ENCODE data around the gene LRCH1. TPM values are rescaled to one million over a fixed set of nuclear protein-coding genes. Genes with fewer than 3 reads are reported as not detected.
A peak's percentile ranks its signal among the peaks of the same experiment; 100 is the strongest.

The LRCH1 gene
- total and polyA plus RNA-seq, 2 of the 4 experiments (the other 2 are of a cell fraction): 7.0 to 8.8 TPM

DNA sequence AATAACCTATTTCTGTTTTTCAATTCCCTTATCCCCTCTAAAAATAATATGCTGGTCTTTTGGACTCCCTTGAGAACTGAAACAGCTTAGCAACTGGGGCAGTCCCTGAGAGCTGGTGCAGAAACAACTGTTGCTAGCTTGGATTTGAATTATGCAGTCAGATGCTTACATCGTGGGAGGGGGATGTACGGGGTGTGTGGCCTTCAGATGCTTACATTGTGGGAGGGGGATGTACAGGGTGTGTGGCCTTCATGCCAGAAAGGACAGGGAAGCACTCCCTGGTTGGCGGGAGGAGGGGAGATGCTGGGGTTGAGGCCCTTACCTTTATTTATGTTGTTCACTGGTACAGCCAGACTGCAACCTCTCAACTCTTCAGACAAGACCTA, 25.6 kb downstream of the LRCH1 start:
- H3K9me3 ChIP-seq (ENCODE audit: control insufficient read depth, insufficient read depth, low read length): no peaks in the 10 kb centered on the region
- H4K91ac ChIP-seq (ENCODE audit: insufficient read depth, low read depth, low read length): no peak overlapping the region
- no peak overlapping the region for H2AK5ac ChIP-seq (ENCODE audit: low read depth, low read length)
- ATAC-seq (ENCODE audit: low read depth) (peak; percentile 5; the same call in 1 of the 2 replicates), DNase-seq (no peak)
- no TSS peak for BruUV-seq (replicated peaks)
- no peak overlapping the region for H3K4ac ChIP-seq (ENCODE audit: low read depth, low read length)
- H4K20me1 ChIP-seq (ENCODE audit: insufficient read depth, low read length): peaks cover 36% of the 10 kb centered on the region
- no peak overlapping the region; the same call in 1 of the 2 replicates for H3K4me2 ChIP-seq (ENCODE audit: low read depth, low read length)
- POLR2A ChIA-PET (ENCODE audit: unreplicated experiment): no interaction called here
- H3K4me1 ChIP-seq (ENCODE audit: control insufficient read depth, insufficient read depth, low read length): peaks cover 18% of the 10 kb centered on the region
- peak overlapping the region; percentile 4 for H3K23ac ChIP-seq (ENCODE audit: low read depth, low read length)
- in situ Hi-C loops (cut with MboI; ENCODE audit: low sequenced_read_pairs) (no loop called here), intact Hi-C loops (cut with micrococcal nuclease) (no loop called here), dilution Hi-C loops (cut with HindIII; ENCODE audit: low sequenced_read_pairs, unreplicated experiment) (no loop called here)
- H3K56ac ChIP-seq (ENCODE audit: extremely low read depth, insufficient read depth, low read length): no peak overlapping the region
- no peaks in the 10 kb centered on the region for H3K27me3 ChIP-seq (ENCODE audit: control insufficient read depth, insufficient read depth, low read length)
- peak overlapping the region; percentile 27; the same call in 1 of the 2 replicates for H3K14ac ChIP-seq (replicated peaks; ENCODE audit: low read depth, low read length)
- H2BK120ac ChIP-seq (ENCODE audit: low read depth, low read length): no peak overlapping the region
- no peaks in the 10 kb centered on the region; the same call in 1 of the 2 replicates for H3K36me3 ChIP-seq (ENCODE audit: control insufficient read depth, insufficient read depth, low read length)
- no peak overlapping the region for H3K9ac ChIP-seq (ENCODE audit: low read depth, low read length)
- no peak overlapping the region for H3K18ac ChIP-seq (ENCODE audit: low read depth, low read length)
- no peak overlapping the region for H4K5ac ChIP-seq (ENCODE audit: low read depth, low read length)
- H4K8ac ChIP-seq (ENCODE audit: low read depth in 2 of 2, low read length in 2 of 2): 0 out of 4 replicates have a peak overlapping the region, but pooled peaks of 1 of the 2 experiments have one; percentile 8
- no peak overlapping the region for H2AK9ac ChIP-seq (replicated peaks; ENCODE audit: low read depth, low read length, poor library complexity)
- H3K9me1 ChIP-seq (ENCODE audit: insufficient read depth, low read length): peaks cover 21% of the 10 kb centered on the region
- no peak overlapping the region for H2BK15ac ChIP-seq (ENCODE audit: low read depth, low read length)
- no peak overlapping the region for H2AFZ ChIP-seq (replicated peaks; ENCODE audit: low read length, poor library complexity)
- peaks cover 40 to 78% of the 10 kb centered on the region in 2 experiments for H3K79me1 ChIP-seq (ENCODE audit: low read depth in 1 of 2, low read length in 2 of 2)
- H3K27ac ChIP-seq (ENCODE audit: insufficient read depth, low read length): no peak overlapping the region
- no CpG with 5 or more reads among the region's 3 CpGs for WGBS, 2 experiments (ENCODE audit: extremely low coverage in 2 of 2, insufficient read length in 1 of 2)
- H3K4me3 ChIP-seq (ENCODE audit: insufficient read depth, low read depth, low read length): no peak overlapping the region
- CTCF ChIA-PET: interaction anchor here (1.0 kb wide), 1 partner anchor 114 kb away, joined by 3 read pairs; no protein-coding TSS in a partner anchor
- no peak overlapping the region for H2BK20ac ChIP-seq (ENCODE audit: low read depth, low read length)
- no peak overlapping the region for H2BK5ac ChIP-seq (ENCODE audit: low read depth, low read length, poor library complexity, severe bottlenecking)
- TF ChIP-seq NFE2L2 (IDR thresholded peaks at IDR 0.05; ENCODE audit: low read depth, low read length) (no peak), MXI1 (IDR thresholded peaks at IDR 0.05; ENCODE audit: borderline replicate concordance, low read depth, low read length) (no peak), FOS (IDR thresholded peaks at IDR 0.05; ENCODE audit: low read depth, low read length) (no peak), ELK1 (IDR thresholded peaks at IDR 0.05; ENCODE audit: borderline replicate concordance, low read depth, low read length) (no peak), POLR2A (IDR thresholded peaks at IDR 0.05; ENCODE audit: low read depth, low read length) (no peak)
